Endodermal cell (in vitro differentiated cells): ENCODE results near the gene ACTL8. TPM values are rescaled to one million over a fixed set of nuclear protein-coding genes. Genes with fewer than 3 reads are reported as not detected.

ENCODE experiments used
- DNase-seq: peaks from one replicate; pipeline ENCODE4 v3.0.0-alpha.2; 2017
- H3K27ac ChIP-seq: 2 replicates; pipeline ENCODE4 v1.5.1; 2013; ENCODE audit warnings: mild to moderate bottlenecking, low read depth, low read length, moderate library complexity
- H3K27me3 ChIP-seq: 2 replicates; pipeline ENCODE4 v1.6.1; 2013; ENCODE audit warnings: mild to moderate bottlenecking, low read length, moderate library complexity; ENCODE audit not compliant: insufficient read depth, control insufficient read depth, poor library complexity, severe bottlenecking
- H3K36me3 ChIP-seq: 2 replicates; pipeline ENCODE4 v1.7.0; 2013; ENCODE audit warnings: mild to moderate bottlenecking, low read length, moderate library complexity; ENCODE audit not compliant: control insufficient read depth, insufficient read depth
- H3K4me1 ChIP-seq: one replicate; pipeline ENCODE4 v1.7.0; 2013; ENCODE audit warnings: low read length; ENCODE audit not compliant: control insufficient read depth, insufficient read depth
- H3K4me3 ChIP-seq: 2 replicates; pipeline ENCODE4 v1.5.1; 2013; ENCODE audit warnings: mild to moderate bottlenecking, low read length, moderate library complexity
- H3K9ac ChIP-seq: 2 replicates; pipeline ENCODE4 v1.6.1; 2013; ENCODE audit warnings: mild to moderate bottlenecking, low read length, moderate library complexity; ENCODE audit not compliant: poor library complexity, severe bottlenecking; ENCODE audit errors: extremely low read depth
- H3K9me3 ChIP-seq: 2 replicates; pipeline ENCODE4 v1.6.1; 2013; ENCODE audit warnings: mild to moderate bottlenecking, low read length, moderate library complexity; ENCODE audit not compliant: control insufficient read depth
- H3K27ac Mint-ChIP-seq: 2 replicates; pipeline ENCODE4 v1.8.0; 2020; ENCODE audit warnings: mixed read lengths
- H3K27me3 Mint-ChIP-seq: 2 replicates; pipeline ENCODE4 v1.8.0; 2021; ENCODE audit warnings: mild to moderate bottlenecking, mixed read lengths; ENCODE audit not compliant: insufficient read depth
- H3K36me3 Mint-ChIP-seq: 2 replicates; pipeline ENCODE4 v1.8.0; 2020; ENCODE audit warnings: low read depth, mixed read lengths
- H3K4me1 Mint-ChIP-seq: 2 replicates; pipeline ENCODE4 v1.8.0; 2020; ENCODE audit warnings: mixed read lengths
- H3K4me3 Mint-ChIP-seq: 2 replicates; pipeline ENCODE4 v1.8.0; 2020; ENCODE audit warnings: mild to moderate bottlenecking, moderate library complexity, mixed read lengths
- H3K9me3 Mint-ChIP-seq: 2 replicates; pipeline ENCODE4 v1.8.0; 2020; ENCODE audit warnings: mild to moderate bottlenecking, mixed read lengths
- WGBS, 2 experiments: methylation state at CpG; one replicate each; pipeline versions ENCODE4 v1.1.5 to v1.1.7; 2013; ENCODE audit warnings: missing lambda C conversion rate in 2 of 2, mixed read lengths in 1 of 2; ENCODE audit not compliant: insufficient coverage in 1 of 2, insufficient read length in 1 of 2; 5-methylcytosine and 5-hydroxymethylcytosine counted together
- total RNA-seq, 2 donors: library from RNA; stranded (reverse); fragmentation: NEBNext Ultra II Directional in 1 of 2; extraction: Animal tissue kit (Norgen Biotek cat#: 25700) in 1 of 2; gene quantifications; 2 replicates in 1 of 2; 3 replicates in 1 of 2; pipeline ENCODE4 v1.2.1, GENCODE V29; 2021
- TF ChIP-seq, protein P1 (sequence below): fragments of 200-600 bp; sonication (generic); conservative IDR thresholded peaks from 2 replicates; pipeline ENCODE4 v1.5.0; 2021; ENCODE audit warnings: antibody characterized with exemption, mild to moderate bottlenecking

ACTL8 gene
- total RNA-seq, 2 donors from 2014 or later, result not detected

- Mint-ChIP-seq H3K9me3 (peaks cover 8% of the 10 kb centered on the region), H3K4me1 (peaks cover 3% of the 10 kb centered on the region), H3K36me3 (no peaks in the 10 kb centered on the region), H3K27ac (no peak overlapping the region), H3K27me3 (peaks cover 14% of the 10 kb centered on the region), H3K4me3 (no peak overlapping the region)
- no peak overlapping the region for H3K4me3 ChIP-seq
- no peaks in the 10 kb centered on the region for H3K9me3 ChIP-seq
- TF ChIP-seq, protein P1, sequence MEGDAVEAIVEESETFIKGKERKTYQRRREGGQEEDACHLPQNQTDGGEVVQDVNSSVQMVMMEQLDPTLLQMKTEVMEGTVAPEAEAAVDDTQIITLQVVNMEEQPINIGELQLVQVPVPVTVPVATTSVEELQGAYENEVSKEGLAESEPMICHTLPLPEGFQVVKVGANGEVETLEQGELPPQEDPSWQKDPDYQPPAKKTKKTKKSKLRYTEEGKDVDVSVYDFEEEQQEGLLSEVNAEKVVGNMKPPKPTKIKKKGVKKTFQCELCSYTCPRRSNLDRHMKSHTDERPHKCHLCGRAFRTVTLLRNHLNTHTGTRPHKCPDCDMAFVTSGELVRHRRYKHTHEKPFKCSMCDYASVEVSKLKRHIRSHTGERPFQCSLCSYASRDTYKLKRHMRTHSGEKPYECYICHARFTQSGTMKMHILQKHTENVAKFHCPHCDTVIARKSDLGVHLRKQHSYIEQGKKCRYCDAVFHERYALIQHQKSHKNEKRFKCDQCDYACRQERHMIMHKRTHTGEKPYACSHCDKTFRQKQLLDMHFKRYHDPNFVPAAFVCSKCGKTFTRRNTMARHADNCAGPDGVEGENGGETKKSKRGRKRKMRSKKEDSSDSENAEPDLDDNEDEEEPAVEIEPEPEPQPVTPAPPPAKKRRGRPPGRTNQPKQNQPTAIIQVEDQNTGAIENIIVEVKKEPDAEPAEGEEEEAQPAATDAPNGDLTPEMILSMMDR, result no peak
- H3K4me1 ChIP-seq, result no peaks in the 10 kb centered on the region
- no peaks in the 10 kb centered on the region for H3K36me3 ChIP-seq
- DNase-seq, result no peak
- H3K27me3 ChIP-seq, result peaks cover 5% of the 10 kb centered on the region
- H3K27ac ChIP-seq, result no peak overlapping the region
- 92 to 96% methylated on average over 12 of the region's 12 CpGs for WGBS, 2 experiments
- no peak overlapping the region for H3K9ac ChIP-seq
Measured at GRCh38 chr1:17729248-17729647, 25.9 kb upstream of the ACTL8 start.

- Histone ChIP-seq H3K4me1 (no peaks in the 10 kb centered on the region), H3K9me3 (no peaks in the 10 kb centered on the region), H3K27ac (no peak overlapping the region), H3K4me3 (no peak overlapping the region), H3K9ac (no peak overlapping the region), H3K36me3 (no peaks in the 10 kb centered on the region), H3K27me3 (peaks cover 5% of the 10 kb centered on the region)
- peaks cover 8% of the 10 kb centered on the region for H3K9me3 Mint-ChIP-seq
- TF ChIP-seq, protein P1, result no peak
- 76 to 89% methylated on average over 7 to 10 of the region's 10 CpGs for WGBS, 2 experiments
- no peak for DNase-seq
- H3K27ac Mint-ChIP-seq, result no peak overlapping the region
- H3K27me3 Mint-ChIP-seq, result peaks cover 14% of the 10 kb centered on the region
- no peaks in the 10 kb centered on the region for H3K36me3 Mint-ChIP-seq
- H3K4me3 Mint-ChIP-seq, result no peak overlapping the region
- H3K4me1 Mint-ChIP-seq, result peaks cover 3% of the 10 kb centered on the region
Measured at GRCh38 chr1:17729909-17730308, 25.2 kb upstream of the ACTL8 start.

GRCh38 chr1:17731460-17731859 lies 23.7 kb upstream of the ACTL8 start:
- DNase-seq, result no peak
- whole genome bisulfite sequencing, 2 experiments, result 79 to 91% methylated on average over 2 to 5 of the region's 5 CpGs
- Histone ChIP-seq H3K4me1 (no peaks in the 10 kb centered on the region), H3K9ac (no peak overlapping the region), H3K27ac (no peak overlapping the region), H3K9me3 (no peaks in the 10 kb centered on the region), H3K36me3 (no peaks in the 10 kb centered on the region), H3K4me3 (no peak overlapping the region), H3K27me3 (peaks cover 5% of the 10 kb centered on the region)
- Mint-ChIP-seq H3K27ac (no peak overlapping the region), H3K9me3 (peaks cover 8% of the 10 kb centered on the region), H3K27me3 (peaks cover 8% of the 10 kb centered on the region), H3K4me1 (peaks cover 3% of the 10 kb centered on the region), H3K36me3 (no peaks in the 10 kb centered on the region), H3K4me3 (no peak overlapping the region)
- TF ChIP-seq, protein P1, result no peak
